GM23338 (cell line): ENCODE data around the gene ZNF488. TPM values are rescaled to one million over a fixed set of nuclear protein-coding genes. Genes with fewer than 3 reads are reported as not detected.

ENCODE experiments used
- ATAC-seq: fragments of 200-7000 bp; cut with Tn5 transposase; 3 replicates; pipeline ENCODE4 v1.9.1; 2020
- DNase-seq: peaks from one replicate; pipeline ENCODE4 v3.0.0-alpha.2; 2015; ENCODE audit warnings: low spot score
- H2AFZ ChIP-seq: fragments of 200-600 bp; sonication (generic); 2 replicates; pipeline ENCODE4 v1.8.0; 2016; ENCODE audit warnings: antibody characterized with exemption, mild to moderate bottlenecking, moderate library complexity
- H3F3A ChIP-seq: fragments of 200-600 bp; sonication (generic); replicated peaks from 2 replicates; pipeline ENCODE4 v1.8.0; 2017; ENCODE audit warnings: antibody characterized with exemption, mixed run types, low read depth
- H3K27ac ChIP-seq: fragments of 200-600 bp; sonication (generic); 2 replicates; pipeline ENCODE4 v1.6.1; 2016; ENCODE audit warnings: low read depth
- H3K27me3 ChIP-seq: fragments of 200-600 bp; sonication (generic); 2 replicates; pipeline ENCODE4 v1.8.0; 2016; ENCODE audit warnings: mild to moderate bottlenecking, mixed run types, moderate library complexity; ENCODE audit not compliant: insufficient read depth
- H3K36me3 ChIP-seq: fragments of 200-600 bp; sonication (generic); 2 replicates; pipeline ENCODE4 v1.8.0; 2016; ENCODE audit warnings: mild to moderate bottlenecking; ENCODE audit not compliant: insufficient read depth
- H3K4me1 ChIP-seq: fragments of 200-600 bp; sonication (generic); 2 replicates; pipeline ENCODE4 v1.8.0; 2016; ENCODE audit warnings: mild to moderate bottlenecking, moderate library complexity; ENCODE audit not compliant: insufficient read depth
- H3K4me2 ChIP-seq: fragments of 200-600 bp; sonication (generic); 2 replicates; pipeline ENCODE4 v1.7.1; 2017; ENCODE audit warnings: mixed run types
- H3K4me3 ChIP-seq: fragments of 200-600 bp; sonication (generic); 2 replicates; pipeline ENCODE4 v1.6.1; 2016; ENCODE audit warnings: mixed run types
- H3K79me2 ChIP-seq: fragments of 200-600 bp; sonication (generic); replicated peaks from 2 replicates; pipeline ENCODE4 v1.8.0; 2017; ENCODE audit warnings: mild to moderate bottlenecking; ENCODE audit not compliant: insufficient read depth
- H3K9me2 ChIP-seq: fragments of 200-600 bp; sonication (generic); 2 replicates; pipeline ENCODE4 v1.8.0; 2017; ENCODE audit not compliant: insufficient read depth
- H4K20me1 ChIP-seq: fragments of 200-600 bp; sonication (generic); replicated peaks from 2 replicates; pipeline ENCODE4 v1.8.0; 2017; ENCODE audit warnings: mild to moderate bottlenecking; ENCODE audit not compliant: insufficient read depth
- H3K27ac Mint-ChIP-seq: 2 replicates; pipeline ENCODE4 v1.8.0; 2020; ENCODE audit warnings: inconsistent platforms, mild to moderate bottlenecking, moderate library complexity, mixed read lengths
- H3K27me3 Mint-ChIP-seq: 3 replicates; pipeline ENCODE4 v1.8.0; 2022; ENCODE audit warnings: low read depth, mild to moderate bottlenecking, moderate library complexity, mixed read lengths, inconsistent platforms; ENCODE audit not compliant: insufficient read depth, poor library complexity
- H3K36me3 Mint-ChIP-seq: 3 replicates; pipeline ENCODE4 v1.8.0; 2021; ENCODE audit warnings: low read depth, mild to moderate bottlenecking, inconsistent platforms, moderate library complexity, mixed read lengths
- H3K4me1 Mint-ChIP-seq: 3 replicates; pipeline ENCODE4 v1.8.0; 2020; ENCODE audit warnings: mild to moderate bottlenecking, inconsistent platforms, mixed read lengths
- H3K4me3 Mint-ChIP-seq: 3 replicates; pipeline ENCODE4 v1.8.0; 2021; ENCODE audit warnings: moderate library complexity, mild to moderate bottlenecking, inconsistent platforms, mixed read lengths
- H3K9me3 Mint-ChIP-seq: 3 replicates; pipeline ENCODE4 v1.8.0; 2020; ENCODE audit warnings: moderate library complexity, mild to moderate bottlenecking, inconsistent platforms, mixed read lengths
- CREB1 ChIP-seq: fragments of 250-450 bp; sonication (Bioruptor Pico); IDR thresholded peaks from 2 replicates; pipeline ENCODE4 v1.5.0; 2020; ENCODE audit warnings: low read depth, mild to moderate bottlenecking, moderate library complexity
- EZH2 ChIP-seq: fragments of 200-600 bp; sonication (generic); IDR thresholded peaks from one replicate; pipeline ENCODE4 v1.8.0; 2017; ENCODE audit warnings: antibody characterized with exemption, mild to moderate bottlenecking, low read depth; ENCODE audit not compliant: unreplicated experiment
- EZH2phosphoT487 ChIP-seq: fragments of 200-600 bp; sonication (generic); IDR thresholded peaks from one replicate; pipeline ENCODE4 v1.8.1; 2018; ENCODE audit warnings: antibody characterized with exemption; ENCODE audit not compliant: unreplicated experiment
- JUNB ChIP-seq: IDR thresholded peaks from one replicate; pipeline ENCODE4 v1.6.1; 2016; ENCODE audit warnings: antibody characterized with exemption; ENCODE audit not compliant: unreplicated experiment
- NANOG ChIP-seq: IDR thresholded peaks from 2 replicates; pipeline ENCODE4 v1.6.1; 2016; ENCODE audit warnings: antibody characterized with exemption, borderline replicate concordance
- STAT1 ChIP-seq: IDR thresholded peaks from one replicate; pipeline ENCODE4 v1.6.1; 2016; ENCODE audit warnings: antibody characterized with exemption; ENCODE audit not compliant: unreplicated experiment
- ZNF114 ChIP-seq: fragments of 250-450 bp; sonication (Bioruptor Pico); IDR thresholded peaks from 2 replicates; pipeline ENCODE4 v1.5.0; 2020; ENCODE audit warnings: mild to moderate bottlenecking, moderate library complexity
- ZNF331 ChIP-seq: fragments of 250-450 bp; sonication (Bioruptor Pico); IDR thresholded peaks from 2 replicates; pipeline ENCODE4 v1.5.0; 2020; ENCODE audit warnings: low read depth, mild to moderate bottlenecking, moderate library complexity
- polyA plus RNA-seq: library from polyadenylated mRNA; unstranded; fragments of >200 nt; fragmentation: Nextera tagmentation; extraction: Ambion mirVana; gene quantifications from 2 replicates; pipeline ENCODE4 v1.2.1, GENCODE V29; 2016
- total RNA-seq: library from RNA; depleted of rRNA; stranded (reverse); fragments of >200 nt; shearing (Covaris generic); gene quantifications from 2 replicates; pipeline ENCODE4 v1.2.3, GENCODE V29; 2014
- TF ChIP-seq, protein P1 (sequence below): IDR thresholded peaks from 2 replicates; pipeline ENCODE4 v1.6.1; 2016; ENCODE audit warnings: antibody characterized with exemption
- TF ChIP-seq, protein P2 (sequence below), 2 experiments: fragments of 200-600 bp in 1 of 2; sonication (generic) in 1 of 2; conservative IDR thresholded peaks; 2 replicates each; pipeline versions ENCODE4 v1.5.1 to v1.6.1; 2016 to 2017; ENCODE audit warnings: antibody characterized with exemption in 2 of 2, low read depth in 2 of 2, mild to moderate bottlenecking in 2 of 2, moderate library complexity in 1 of 2
- TF ChIP-seq, protein P3 (sequence below): IDR thresholded peaks from one replicate; pipeline ENCODE4 v1.6.1; 2018; ENCODE audit warnings: antibody characterized with exemption; ENCODE audit not compliant: unreplicated experiment

Gene ZNF488
- total and polyA plus RNA-seq, 2 experiments from 2014 or later: 2.5 to 5.2 TPM

DNA sequence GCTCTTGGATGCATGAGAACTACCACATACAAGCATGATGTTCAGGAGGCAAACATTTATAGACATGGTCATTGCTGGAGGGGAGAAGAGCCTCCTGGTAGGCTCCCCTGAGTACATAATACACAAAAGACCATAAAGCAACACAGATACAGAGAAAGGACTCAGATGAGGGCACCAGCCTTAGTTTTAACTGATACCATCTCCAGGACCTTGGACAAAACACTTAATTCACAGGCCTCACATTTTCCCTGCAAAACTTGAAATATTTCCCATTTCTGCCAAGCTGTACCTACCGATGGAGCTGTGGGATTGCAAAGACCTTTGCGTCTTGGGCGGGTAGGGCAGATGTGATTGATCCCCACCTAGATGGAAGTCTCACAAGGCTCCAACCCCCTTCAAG, 16.7 kb upstream of the ZNF488 start:
- DNase-seq: no peak
- H3K79me2 ChIP-seq: no peaks in the 10 kb centered on the region
- H3F3A ChIP-seq: no peaks in the 10 kb centered on the region
- H3K4me3 ChIP-seq: no peak overlapping the region
- H3K4me1 ChIP-seq: peaks cover 9% of the 10 kb centered on the region; the same call in 1 of the 2 replicates
- 0 out of 2 replicates have a peak, but pooled peaks cover 2% of the 10 kb centered on the region for H3K9me2 ChIP-seq
- H3K4me1 Mint-ChIP-seq: peaks cover 25% of the 10 kb centered on the region
- H3K27ac ChIP-seq: no peak overlapping the region
- H4K20me1 ChIP-seq: no peaks in the 10 kb centered on the region
- H3K4me2 ChIP-seq: no peak overlapping the region
- no peaks in the 10 kb centered on the region for H3K36me3 Mint-ChIP-seq
- no peaks in the 10 kb centered on the region for H3K27me3 ChIP-seq
- H3K4me3 Mint-ChIP-seq: no peak overlapping the region
- H3K36me3 ChIP-seq: no peaks in the 10 kb centered on the region
- no peaks in the 10 kb centered on the region for H3K9me3 Mint-ChIP-seq
- no peak overlapping the region for H3K27ac Mint-ChIP-seq
- H3K27me3 Mint-ChIP-seq: peaks cover 10% of the 10 kb centered on the region
- TF ChIP-seq, protein P1, sequence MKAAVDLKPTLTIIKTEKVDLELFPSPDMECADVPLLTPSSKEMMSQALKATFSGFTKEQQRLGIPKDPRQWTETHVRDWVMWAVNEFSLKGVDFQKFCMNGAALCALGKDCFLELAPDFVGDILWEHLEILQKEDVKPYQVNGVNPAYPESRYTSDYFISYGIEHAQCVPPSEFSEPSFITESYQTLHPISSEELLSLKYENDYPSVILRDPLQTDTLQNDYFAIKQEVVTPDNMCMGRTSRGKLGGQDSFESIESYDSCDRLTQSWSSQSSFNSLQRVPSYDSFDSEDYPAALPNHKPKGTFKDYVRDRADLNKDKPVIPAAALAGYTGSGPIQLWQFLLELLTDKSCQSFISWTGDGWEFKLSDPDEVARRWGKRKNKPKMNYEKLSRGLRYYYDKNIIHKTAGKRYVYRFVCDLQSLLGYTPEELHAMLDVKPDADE: no peak
- TF ChIP-seq, protein P2, sequence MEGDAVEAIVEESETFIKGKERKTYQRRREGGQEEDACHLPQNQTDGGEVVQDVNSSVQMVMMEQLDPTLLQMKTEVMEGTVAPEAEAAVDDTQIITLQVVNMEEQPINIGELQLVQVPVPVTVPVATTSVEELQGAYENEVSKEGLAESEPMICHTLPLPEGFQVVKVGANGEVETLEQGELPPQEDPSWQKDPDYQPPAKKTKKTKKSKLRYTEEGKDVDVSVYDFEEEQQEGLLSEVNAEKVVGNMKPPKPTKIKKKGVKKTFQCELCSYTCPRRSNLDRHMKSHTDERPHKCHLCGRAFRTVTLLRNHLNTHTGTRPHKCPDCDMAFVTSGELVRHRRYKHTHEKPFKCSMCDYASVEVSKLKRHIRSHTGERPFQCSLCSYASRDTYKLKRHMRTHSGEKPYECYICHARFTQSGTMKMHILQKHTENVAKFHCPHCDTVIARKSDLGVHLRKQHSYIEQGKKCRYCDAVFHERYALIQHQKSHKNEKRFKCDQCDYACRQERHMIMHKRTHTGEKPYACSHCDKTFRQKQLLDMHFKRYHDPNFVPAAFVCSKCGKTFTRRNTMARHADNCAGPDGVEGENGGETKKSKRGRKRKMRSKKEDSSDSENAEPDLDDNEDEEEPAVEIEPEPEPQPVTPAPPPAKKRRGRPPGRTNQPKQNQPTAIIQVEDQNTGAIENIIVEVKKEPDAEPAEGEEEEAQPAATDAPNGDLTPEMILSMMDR (conservative IDR thresholded peaks at IDR 0.05; ENCODE audit: low read depth in 2 of 2): no peak
- TF ChIP-seq EZH2phosphoT487 (no peak), EZH2 (no peak), ZNF114 (CRISPR knock-in tag) (no peak), NANOG (no peak), CREB1 (no peak), JUNB (no peak), STAT1 (no peak)
- TF ChIP-seq, protein P3, sequence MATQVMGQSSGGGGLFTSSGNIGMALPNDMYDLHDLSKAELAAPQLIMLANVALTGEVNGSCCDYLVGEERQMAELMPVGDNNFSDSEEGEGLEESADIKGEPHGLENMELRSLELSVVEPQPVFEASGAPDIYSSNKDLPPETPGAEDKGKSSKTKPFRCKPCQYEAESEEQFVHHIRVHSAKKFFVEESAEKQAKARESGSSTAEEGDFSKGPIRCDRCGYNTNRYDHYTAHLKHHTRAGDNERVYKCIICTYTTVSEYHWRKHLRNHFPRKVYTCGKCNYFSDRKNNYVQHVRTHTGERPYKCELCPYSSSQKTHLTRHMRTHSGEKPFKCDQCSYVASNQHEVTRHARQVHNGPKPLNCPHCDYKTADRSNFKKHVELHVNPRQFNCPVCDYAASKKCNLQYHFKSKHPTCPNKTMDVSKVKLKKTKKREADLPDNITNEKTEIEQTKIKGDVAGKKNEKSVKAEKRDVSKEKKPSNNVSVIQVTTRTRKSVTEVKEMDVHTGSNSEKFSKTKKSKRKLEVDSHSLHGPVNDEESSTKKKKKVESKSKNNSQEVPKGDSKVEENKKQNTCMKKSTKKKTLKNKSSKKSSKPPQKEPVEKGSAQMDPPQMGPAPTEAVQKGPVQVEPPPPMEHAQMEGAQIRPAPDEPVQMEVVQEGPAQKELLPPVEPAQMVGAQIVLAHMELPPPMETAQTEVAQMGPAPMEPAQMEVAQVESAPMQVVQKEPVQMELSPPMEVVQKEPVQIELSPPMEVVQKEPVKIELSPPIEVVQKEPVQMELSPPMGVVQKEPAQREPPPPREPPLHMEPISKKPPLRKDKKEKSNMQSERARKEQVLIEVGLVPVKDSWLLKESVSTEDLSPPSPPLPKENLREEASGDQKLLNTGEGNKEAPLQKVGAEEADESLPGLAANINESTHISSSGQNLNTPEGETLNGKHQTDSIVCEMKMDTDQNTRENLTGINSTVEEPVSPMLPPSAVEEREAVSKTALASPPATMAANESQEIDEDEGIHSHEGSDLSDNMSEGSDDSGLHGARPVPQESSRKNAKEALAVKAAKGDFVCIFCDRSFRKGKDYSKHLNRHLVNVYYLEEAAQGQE: no peak
- no peak overlapping the region for H2AFZ ChIP-seq
- ATAC-seq: no peak

DNA sequence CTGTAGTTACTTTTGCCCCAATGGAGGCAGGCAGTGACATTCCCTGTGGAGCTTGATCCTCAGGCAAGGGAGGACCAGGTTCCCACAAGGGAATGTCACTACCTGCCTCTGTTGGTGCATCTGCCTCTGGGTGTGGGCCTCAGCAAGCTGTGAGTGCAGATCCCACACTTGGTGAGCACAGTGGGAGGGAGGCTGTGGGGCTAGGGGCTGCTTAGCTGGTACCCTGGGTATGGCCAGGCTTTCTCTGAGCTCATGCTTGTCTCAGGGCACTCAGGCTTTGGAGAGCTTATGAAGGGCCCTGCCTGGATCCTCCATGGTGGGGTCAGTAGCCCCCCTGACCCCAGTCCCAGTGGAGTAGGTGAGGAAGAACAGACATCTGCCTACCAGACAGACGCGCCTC, 16.2 kb upstream of the ZNF488 start:
- Mint-ChIP-seq H3K4me1 (peaks cover 25% of the 10 kb centered on the region), H3K9me3 (no peaks in the 10 kb centered on the region), H3K36me3 (no peaks in the 10 kb centered on the region), H3K27ac (no peak overlapping the region), H3K27me3 (peaks cover 10% of the 10 kb centered on the region), H3K4me3 (no peak overlapping the region)
- Histone ChIP-seq H3K4me2 (no peak overlapping the region), H3K27ac (no peak overlapping the region), H3K4me3 (no peak overlapping the region), H3K27me3 (no peaks in the 10 kb centered on the region), H2AFZ (no peak overlapping the region), H3K9me2 (0 out of 2 replicates have a peak, but pooled peaks cover 2% of the 10 kb centered on the region), H4K20me1 (no peaks in the 10 kb centered on the region), H3F3A (no peaks in the 10 kb centered on the region), H3K4me1 (peaks cover 9% of the 10 kb centered on the region; the same call in 1 of the 2 replicates), H3K36me3 (no peaks in the 10 kb centered on the region), H3K79me2 (no peaks in the 10 kb centered on the region)
- DNase-seq: no peak
- ATAC-seq: no peak
- no peak for TF ChIP-seq ZNF331 (CRISPR knock-in tag)
- TF ChIP-seq EZH2phosphoT487: no peak
- no peak for TF ChIP-seq STAT1
- TF ChIP-seq NANOG: no peak
- no peak for TF ChIP-seq EZH2
- TF ChIP-seq, protein P1: no peak
- TF ChIP-seq, protein P3: no peak
- TF ChIP-seq ZNF114 (CRISPR knock-in tag): no peak
- no peak for TF ChIP-seq JUNB
- TF ChIP-seq CREB1: no peak
